GM10847 (cell line): ENCODE measurements around the gene SEL1L2.

Source experiments
- POLR2A ChIP-seq: IDR thresholded peaks from 2 replicates; pipeline ENCODE4 v1.6.1; 2011; ENCODE audit not compliant: insufficient read length; ENCODE audit errors: extremely low read depth

SEL1L2 gene

GRCh38 chr20:13947719-13948118 is 42.7 kb downstream of the SEL1L2 start:
- no peak for TF ChIP-seq POLR2A

GRCh38 chr20:13941031-13941430 is 49.4 kb downstream of the SEL1L2 start:
- TF ChIP-seq POLR2A = no peak

- TF ChIP-seq POLR2A = no peak
Observed at GRCh38 chr20:13936781-13937576, 53.4 kb downstream of the SEL1L2 start.

- no peak for TF ChIP-seq POLR2A
Observed at GRCh38 chr20:13934992-13935894, 55.2 kb downstream of the SEL1L2 start.

- TF ChIP-seq POLR2A = no peak
Observed at GRCh38 chr20:13930281-13930680, 60.1 kb downstream of the SEL1L2 start.

GRCh38 chr20:13929836-13930235 is 60.6 kb downstream of the SEL1L2 start:
- TF ChIP-seq POLR2A = no peak

- no peak for TF ChIP-seq POLR2A
Observed at GRCh38 chr20:13928901-13929300, 61.5 kb downstream of the SEL1L2 start.

GRCh38 chr20:13927171-13927570 is 63.2 kb downstream of the SEL1L2 start:
- no peak for TF ChIP-seq POLR2A

GRCh38 chr20:13922241-13922640 is 68.2 kb downstream of the SEL1L2 start:
- TF ChIP-seq POLR2A = no peak

GRCh38 chr20:13915284-13915683 is 75.1 kb downstream of the SEL1L2 start:
- no peak for TF ChIP-seq POLR2A

GRCh38 chr20:13913572-13913971 is 76.8 kb downstream of the SEL1L2 start:
- TF ChIP-seq POLR2A = no peak

GRCh38 chr20:13913131-13913530 is 77.3 kb downstream of the SEL1L2 start:
- TF ChIP-seq POLR2A = no peak

GRCh38 chr20:13910492-13910891 is 79.9 kb downstream of the SEL1L2 start:
- TF ChIP-seq POLR2A = no peak

GRCh38 chr20:13909067-13909466 is 81.3 kb downstream of the SEL1L2 start:
- TF ChIP-seq POLR2A = no peak

GRCh38 chr20:13904766-13905165 is 85.6 kb downstream of the SEL1L2 start:
- no peak for TF ChIP-seq POLR2A

GRCh38 chr20:13900496-13900895 is 89.9 kb downstream of the SEL1L2 start:
- no peak for TF ChIP-seq POLR2A

- no peak for TF ChIP-seq POLR2A
Observed at GRCh38 chr20:13898012-13898612, 92.3 kb downstream of the SEL1L2 start.
